HepG2 (cell line): Measurements from ENCODE around the gene EFNA4. TPM values are rescaled to one million over a fixed set of nuclear protein-coding genes. Genes with fewer than 3 reads are reported as not detected.

Experiments used
- ISL2 ChIP-seq: sonication (generic); formaldehyde crosslinking; IDR thresholded peaks from 2 replicates; pipeline ENCODE4 v1.5.0; 2020; ENCODE audit warnings: missing genetic modification reagents
- RBFOX2 ChIP-seq: fragments of 200-400 bp; formaldehyde crosslinking; IDR thresholded peaks from 2 replicates; pipeline ENCODE4 v1.6.1; 2017; ENCODE audit warnings: low read depth, mild to moderate bottlenecking, low read length
- SOX6 ChIP-seq, 2 experiments: fragments of 450-650 bp in 1 of 2; sonication (generic) in 1 of 2; formaldehyde crosslinking in 1 of 2; IDR thresholded peaks; 2 replicates each; pipeline versions ENCODE4 v1.4.0 to v1.6.1; 2017 to 2020; ENCODE audit warnings: antibody characterized with exemption in 1 of 2, mild to moderate bottlenecking in 1 of 2, missing genetic modification reagents in 1 of 2
- SRSF9 ChIP-seq: fragments of 200-400 bp; formaldehyde crosslinking; IDR thresholded peaks from 2 replicates; pipeline ENCODE4 v1.6.1; 2018; ENCODE audit warnings: borderline replicate concordance, mild to moderate bottlenecking, low read depth, low read length; ENCODE audit not compliant: insufficient read depth, poor library complexity, severe bottlenecking
- TARDBP ChIP-seq: sonication (generic); formaldehyde crosslinking; IDR thresholded peaks from 2 replicates; pipeline ENCODE4 v1.8.0; 2022; ENCODE audit warnings: mild to moderate bottlenecking, missing genetic modification reagents
- ZNF407 ChIP-seq: sonication (generic); formaldehyde crosslinking; IDR thresholded peaks from one replicate; pipeline ENCODE4 v1.5.1; 2020; ENCODE audit warnings: mild to moderate bottlenecking, missing genetic modification reagents; ENCODE audit errors: not compliant biosample characterization
- ZNF44 ChIP-seq: sonication (generic); formaldehyde crosslinking; IDR thresholded peaks from 2 replicates; pipeline ENCODE4 v1.5.1; 2020; ENCODE audit warnings: mild to moderate bottlenecking, missing genetic modification reagents
- ZNF646 ChIP-seq: sonication (generic); formaldehyde crosslinking; IDR thresholded peaks from 2 replicates; pipeline ENCODE4 v1.9.0; 2021; ENCODE audit warnings: mild to moderate bottlenecking, missing genetic modification reagents
- ZNF770 ChIP-seq: sonication (generic); formaldehyde crosslinking; IDR thresholded peaks from 2 replicates; pipeline ENCODE4 v1.5.0; 2020; ENCODE audit warnings: mild to moderate bottlenecking, missing genetic modification reagents
- ZSCAN9 ChIP-seq: IDR thresholded peaks from 2 replicates; pipeline ENCODE4 v1.6.1; 2016; ENCODE audit warnings: borderline replicate concordance
- polyA plus RNA-seq, 8 experiments: library from polyadenylated mRNA; depleted of rRNA in 3 of 8; stranded (reverse) in 7 of 8; unstranded in 1 of 8; fragments of >200 nt; fragmentation: Illumina TruSeq in 4 of 8; extraction: Trizol in 4 of 8; gene quantifications; 2 replicates each; pipeline versions ENCODE4 v1.2.1 to v1.2.3, GENCODE V29; 2011 to 2016; ENCODE audit warnings: low read depth in 4 of 8, missing spikeins in 1 of 8, mixed read lengths in 1 of 8; ENCODE audit not compliant: insufficient read depth in 1 of 8
- total RNA-seq, 5 experiments: library from RNA; depleted of rRNA; stranded (reverse); fragments of >200 nt; fragmentation: Illumina TruSeq; extraction: Trizol; gene quantifications; 2 replicates each; pipeline ENCODE4 v1.2.3, GENCODE V29; 2016; ENCODE audit warnings: low read depth in 1 of 5

EFNA4 gene
- total and polyA plus RNA-seq, 2 of the 13 experiments (the other 11 are each of a cell fraction or from before 2014, with no cell fraction given): 12.0 to 17.2 TPM

- peak; percentile 58; the same call in 1 of the 2 replicates for TF ChIP-seq ZNF770
- TF ChIP-seq RBFOX2: peak; percentile 76
- no peak for TF ChIP-seq ISL2 (CRISPR knock-in tag)
- TF ChIP-seq ZNF44 (CRISPR knock-in tag): 0 out of 2 replicates have a peak, but pooled peaks have one; percentile 58
- TF ChIP-seq TARDBP (CRISPR knock-in tag): peak; percentile 42; the same call in 1 of the 2 replicates
- TF ChIP-seq SOX6 (IDR thresholded peaks at IDR 0.05): no peak
- TF ChIP-seq SOX6 (CRISPR knock-in tag; IDR thresholded peaks at IDR 0.05): peak; percentile 44; the same call in 1 of the 2 replicates
- 0 out of 2 replicates have a peak, but pooled peaks have one; percentile 14 for TF ChIP-seq ZSCAN9 (CRISPR knock-in tag)
- no peak for TF ChIP-seq SRSF9
- peak; percentile 34; the same call in 1 of the 2 replicates for TF ChIP-seq ZNF646 (CRISPR knock-in tag)
- TF ChIP-seq ZNF407 (CRISPR knock-in tag): peak; percentile 82
These were observed 12.8 kb upstream of the EFNA4 start, which contains the start of gene ADAM15 (continued) for GRCh38 chr1:155050560-155051341.
